Panc1 (cell line): ENCODE results near the gene DCXR. TPM values are rescaled to one million over a fixed set of nuclear protein-coding genes. Genes with fewer than 3 reads are reported as not detected.

ENCODE experiments used
- ATAC-seq: fragments of 200-7000 bp; cut with Tn5 transposase; 2 replicates; pipeline ENCODE4 v1.9.1; 2020; ENCODE audit warnings: mild to moderate bottlenecking, moderate library complexity
- BruUV-seq: library from RNA; stranded (reverse); fragments of 400-500 nt; replicated peaks from 2 replicates; lab custom pipeline; 2021; lab: Mats Ljungman, UMichigan
- CTCF ChIA-PET: fragments of 300-600 bp; sonication (Branson Sonifier 250); formaldehyde crosslinking; loops from one replicate; lab custom pipeline; 2022; ENCODE audit warnings: antibody characterized with exemption; lab: Charles Lee
- POLR2A ChIA-PET: fragments of 300-600 bp; sonication (Branson Sonifier 250); formaldehyde crosslinking; loops from one replicate; lab custom pipeline; 2022; ENCODE audit warnings: antibody characterized with exemption; lab: Charles Lee
- DNase-seq: peaks from one replicate; pipeline ENCODE4 v3.0.0-alpha.2; 2010; ENCODE audit warnings: low read depth, low spot score
- H3K27ac ChIP-seq: 2 replicates; pipeline ENCODE4 v1.5.1; 2011; ENCODE audit warnings: mild to moderate bottlenecking, low read length, inconsistent platforms
- H3K27me3 ChIP-seq: fragments of 200-500 bp; sonication (Bioruptor generic); 2 replicates; pipeline ENCODE4 v1.6.0; 2014; ENCODE audit warnings: low read length, inconsistent platforms; ENCODE audit not compliant: control insufficient read depth, insufficient read depth
- H3K36me3 ChIP-seq: fragments of 200-500 bp; sonication (Bioruptor generic); 2 replicates; pipeline ENCODE4 v1.5.1; 2014; ENCODE audit warnings: inconsistent platforms, mild to moderate bottlenecking, low read length, moderate library complexity; ENCODE audit not compliant: control insufficient read depth, insufficient read depth
- H3K4me1 ChIP-seq: 2 replicates; pipeline ENCODE4 v1.5.1; 2011; ENCODE audit warnings: inconsistent platforms, mild to moderate bottlenecking, low read length, moderate library complexity; ENCODE audit not compliant: control insufficient read depth, insufficient read depth
- H3K4me3 ChIP-seq, 2 experiments: 2 replicates each; pipeline ENCODE4 v1.5.1; 2011 to 2012; ENCODE audit warnings: low read depth in 2 of 2, low read length in 2 of 2, mild to moderate bottlenecking in 2 of 2, inconsistent platforms in 1 of 2, moderate library complexity in 1 of 2
- H3K9me3 ChIP-seq: fragments of 200-500 bp; sonication (Bioruptor generic); 2 replicates; pipeline ENCODE4 v1.5.1; 2014; ENCODE audit warnings: low read depth, mild to moderate bottlenecking, inconsistent platforms, low read length, moderate library complexity; ENCODE audit not compliant: control insufficient read depth, insufficient read depth
- CTCF ChIP-seq: fragments of 450-650 bp; IDR thresholded peaks from 2 replicates; pipeline ENCODE4 v1.5.1; 2017; ENCODE audit warnings: mild to moderate bottlenecking
- POLR2AphosphoS5 ChIP-seq: IDR thresholded peaks from 2 replicates; pipeline ENCODE4 v1.6.1; 2012; ENCODE audit warnings: mild to moderate bottlenecking, low read depth, low read length, moderate library complexity
- REST ChIP-seq, 2 experiments: IDR thresholded peaks; 2 replicates each; pipeline ENCODE4 v1.6.1; 2011 to 2012; ENCODE audit warnings: low read depth in 2 of 2, control low read depth in 1 of 2, low read length in 1 of 2, mild to moderate bottlenecking in 1 of 2, moderate library complexity in 1 of 2; ENCODE audit not compliant: insufficient read depth in 1 of 2
- SIN3A ChIP-seq: IDR thresholded peaks from 2 replicates; pipeline ENCODE4 v1.6.1; 2012; ENCODE audit warnings: low read depth, mild to moderate bottlenecking, low read length, moderate library complexity, borderline replicate concordance; ENCODE audit not compliant: insufficient read depth
- TCF7L2 ChIP-seq: IDR thresholded peaks from 2 replicates; pipeline ENCODE4 v1.6.1; 2011; ENCODE audit warnings: mild to moderate bottlenecking, low read depth, low read length, inconsistent platforms
- in situ Hi-C: cut with HindIII; loops from 2 replicates; pipeline ENCODE4 v1.10.0; 2016; ENCODE audit warnings: low sequenced_read_pairs, low pct_unique_long_range_greater_than_20kb
- intact Hi-C: fragments of 100-400 bp; cut with micrococcal nuclease; formaldehyde crosslinking; loops from one replicate; pipeline ENCODE4 v1.10.0; 2022; ENCODE audit not compliant: unreplicated experiment
- total RNA-seq: library from RNA; stranded (reverse); gene quantifications from one replicate; pipeline ENCODE4 v1.2.1, GENCODE V29; 2021; ENCODE audit not compliant: unreplicated experiment

DCXR gene
- total RNA-seq, 1 experiment from 2014 or later, result 128 TPM

- no peak for DNase-seq
- intact Hi-C loops (no loop called here), in situ Hi-C loops (no loop called here)
- no peaks in the 10 kb centered on the region for H3K36me3 ChIP-seq
- H3K4me1 ChIP-seq, result peaks cover 19% of the 10 kb centered on the region
- BruUV-seq, result no TSS peak
- no peaks in the 10 kb centered on the region for H3K9me3 ChIP-seq
- no peaks in the 10 kb centered on the region for H3K27me3 ChIP-seq
- 0 out of 2 replicates have a peak, but pooled peaks have one; percentile 19 for TF ChIP-seq TCF7L2
- TF ChIP-seq SIN3A, result no peak
- ChIA-PET CTCF (no interaction called here), POLR2A (interaction anchor here (0.7 kb wide), 1 partner anchor 125 kb away, joined by 3 read pairs; no protein-coding TSS in a partner anchor)
- no peak overlapping the region for H3K4me3 ChIP-seq
- no peak overlapping the region for H3K27ac ChIP-seq
- ATAC-seq, result no peak
Observed at GRCh38 chr17:82013772-82014321, 23.6 kb downstream of the DCXR start.

- in situ Hi-C loops, result no loop called here
- intact Hi-C loops, result no loop called here
- no peak overlapping the region for H3K27ac ChIP-seq
- H3K4me1 ChIP-seq, result peaks cover 14% of the 10 kb centered on the region
- no peaks in the 10 kb centered on the region for H3K27me3 ChIP-seq
- ATAC-seq, result no peak
- CTCF ChIA-PET, result no interaction called here
- no peak for DNase-seq
- TF ChIP-seq TCF7L2 (no peak), REST (IDR thresholded peaks at IDR 0.05; ENCODE audit: insufficient read depth in 1 of 2, low read depth in 2 of 2, low read length in 1 of 2) (no peak), CTCF (no peak), POLR2AphosphoS5 (no peak), SIN3A (no peak)
- no TSS peak for BruUV-seq
- POLR2A ChIA-PET, result interaction anchor here (0.7 kb wide), 1 partner anchor 126 kb away, joined by 3 read pairs; no protein-coding TSS in a partner anchor
- no peak overlapping the region for H3K4me3 ChIP-seq
- H3K9me3 ChIP-seq, result no peaks in the 10 kb centered on the region
- no peaks in the 10 kb centered on the region for H3K36me3 ChIP-seq
Observed at GRCh38 chr17:82013341-82013740, 24.2 kb downstream of the DCXR start.
